H1 (cell line): ENCODE measurements around the gene EPHA8. TPM values are rescaled to one million over a fixed set of nuclear protein-coding genes. Genes with fewer than 3 reads are reported as not detected.

ENCODE experiments used
- CTCF ChIA-PET: fragments of 300-600 bp; sonication (Branson Sonifier 250); formaldehyde crosslinking; loops from one replicate; lab custom pipeline; 2021; ENCODE audit not compliant: partially characterized antibody; lab: Charles Lee
- POLR2A ChIA-PET: fragments of 300-600 bp; sonication (Branson Sonifier 250); formaldehyde crosslinking; loops from one replicate; lab custom pipeline; 2021; ENCODE audit warnings: inconsistent platforms; ENCODE audit not compliant: partially characterized antibody; lab: Charles Lee
- DNase-seq, 2 experiments: peaks; one replicate each; pipeline versions ENCODE4 v3.0.0 to v3.0.0-alpha.2; 2010 to 2022; ENCODE audit warnings: low spot score in 2 of 2, low read depth in 1 of 2, mixed read lengths in 1 of 2
- FAIRE-seq: peaks from 2 replicates; lab custom pipeline; 2011; peaks lifted over from hg19 to GRCh38; lab: Jason Lieb, UNC
- H2AFZ ChIP-seq: 2 replicates; pipeline ENCODE4 v1.8.1; 2012; ENCODE audit warnings: low read length, inconsistent platforms
- H2AK5ac ChIP-seq: 2 replicates; pipeline ENCODE4 v1.6.1; 2013; ENCODE audit warnings: low read depth, low read length
- H2BK120ac ChIP-seq: replicated peaks from 2 replicates; pipeline ENCODE3; 2013; ENCODE audit warnings: low read depth, low read length, inconsistent platforms
- H2BK12ac ChIP-seq: 2 replicates; pipeline ENCODE4 v1.6.1; 2013; ENCODE audit warnings: low read depth, low read length
- H2BK15ac ChIP-seq: 2 replicates; pipeline ENCODE4 v1.6.1; 2013; ENCODE audit warnings: low read length
- H2BK20ac ChIP-seq: 2 replicates; pipeline ENCODE4 v1.6.1; 2013; ENCODE audit warnings: low read length
- H2BK5ac ChIP-seq: 2 replicates; pipeline ENCODE4 v1.6.1; 2013; ENCODE audit warnings: low read depth, low read length
- H3K14ac ChIP-seq: 2 replicates; pipeline ENCODE4 v1.6.1; 2013; ENCODE audit warnings: inconsistent platforms; ENCODE audit not compliant: insufficient read length
- H3K18ac ChIP-seq: 2 replicates; pipeline ENCODE4 v1.6.1; 2013; ENCODE audit warnings: low read length; ENCODE audit errors: extremely low read depth
- H3K23ac ChIP-seq: 2 replicates; pipeline ENCODE4 v1.6.1; 2013; ENCODE audit warnings: inconsistent platforms; ENCODE audit not compliant: insufficient read length
- H3K23me2 ChIP-seq: 2 replicates; pipeline ENCODE4 v1.6.1; 2013; ENCODE audit warnings: low read depth, low read length
- H3K27ac ChIP-seq: 2 replicates; pipeline ENCODE4 v1.6.1; 2011; ENCODE audit warnings: low read depth, low read length, inconsistent platforms
- H3K27me3 ChIP-seq, 4 experiments: replicated peaks in 1 of 4; 1 replicate in 1 of 4; 2 replicates in 3 of 4; pipeline versions ENCODE4 v1.6.1 to v1.8.1; 2011 to 2013; ENCODE audit warnings: low read length in 3 of 4, mild to moderate bottlenecking in 3 of 4, inconsistent platforms in 2 of 4, mixed read lengths in 2 of 4, moderate library complexity in 1 of 4; ENCODE audit not compliant: control insufficient read depth in 3 of 4, insufficient read depth in 3 of 4; ENCODE audit errors: extremely low read depth in 1 of 4
- H3K36me3 ChIP-seq, 4 experiments: 2 replicates each; pipeline versions ENCODE4 v1.6.1 to v1.8.1; 2011 to 2013; ENCODE audit warnings: mild to moderate bottlenecking in 4 of 4, low read length in 3 of 4, moderate library complexity in 2 of 4, control low read depth in 1 of 4, inconsistent platforms in 1 of 4; ENCODE audit not compliant: insufficient read depth in 4 of 4, control insufficient read depth in 2 of 4
- H3K4ac ChIP-seq: replicated peaks from 2 replicates; pipeline ENCODE3; 2013; ENCODE audit warnings: low read length, low read depth, mixed read lengths, inconsistent platforms; ENCODE audit not compliant: insufficient read length
- H3K4me1 ChIP-seq, 4 experiments: replicated peaks in 1 of 4; 1 replicate in 1 of 4; 2 replicates in 3 of 4; pipeline versions ENCODE4 v1.6.1 to v1.8.1; 2011 to 2013; ENCODE audit warnings: low read length in 3 of 4, inconsistent platforms in 2 of 4, mixed read lengths in 1 of 4; ENCODE audit not compliant: insufficient read depth in 4 of 4, control insufficient read depth in 3 of 4
- H3K4me2 ChIP-seq, 2 experiments: 2 replicates each; pipeline versions ENCODE4 v1.6.1 to v1.8.1; 2011 to 2013; ENCODE audit warnings: low read depth in 2 of 2, low read length in 2 of 2, control low read depth in 1 of 2, inconsistent platforms in 1 of 2, mild to moderate bottlenecking in 1 of 2; ENCODE audit not compliant: insufficient read depth in 1 of 2
- H3K4me3 ChIP-seq, 4 experiments: fragments of 200-600, 300-600 bp in 1 of 4; sonication (generic), shearing (Covaris generic), sonication (Bioruptor Twin) in 1 of 4; 2 replicates each; pipeline versions ENCODE4 v1.5.1 to v1.8.1; 2011 to 2016; ENCODE audit warnings: low read length in 4 of 4, low read depth in 3 of 4, control low read depth in 2 of 4, inconsistent platforms in 2 of 4, mild to moderate bottlenecking in 2 of 4, mixed read lengths in 1 of 4, moderate library complexity in 1 of 4; ENCODE audit not compliant: insufficient read depth in 2 of 4; ENCODE audit errors: extremely low read depth in 1 of 4
- H3K56ac ChIP-seq: replicated peaks from 2 replicates; pipeline ENCODE3; 2013; ENCODE audit warnings: low read depth, mild to moderate bottlenecking, mixed read lengths, low read length, inconsistent platforms; ENCODE audit not compliant: insufficient read length
- H3K79me1 ChIP-seq: 2 replicates; pipeline ENCODE4 v1.6.1; 2013; ENCODE audit warnings: low read depth, low read length, control low read depth
- H3K79me2 ChIP-seq, 2 experiments: 2 replicates each; pipeline versions ENCODE4 v1.6.1 to v1.8.1; 2012 to 2013; ENCODE audit warnings: low read length in 2 of 2, mild to moderate bottlenecking in 2 of 2, inconsistent platforms in 1 of 2; ENCODE audit not compliant: insufficient read depth in 2 of 2, control insufficient read depth in 1 of 2
- H3K9ac ChIP-seq, 4 experiments: replicated peaks in 1 of 4; 1 replicate in 1 of 4; 2 replicates in 3 of 4; pipeline versions ENCODE4 v1.6.1 to v1.8.1; 2011 to 2013; ENCODE audit warnings: low read depth in 3 of 4, low read length in 3 of 4, control low read depth in 2 of 4, mild to moderate bottlenecking in 2 of 4, moderate library complexity in 2 of 4, inconsistent platforms in 1 of 4; ENCODE audit errors: extremely low read depth in 1 of 4
- H3K9me3 ChIP-seq, 2 experiments: 2 replicates each; pipeline versions ENCODE4 v1.6.1 to v1.8.1; 2012 to 2013; ENCODE audit warnings: mild to moderate bottlenecking in 2 of 2, moderate library complexity in 2 of 2, control low read depth in 1 of 2, inconsistent platforms in 1 of 2, low read depth in 1 of 2, low read length in 1 of 2, mixed read lengths in 1 of 2; ENCODE audit not compliant: insufficient read depth in 2 of 2
- H4K20me1 ChIP-seq, 2 experiments: replicated peaks in 1 of 2; 2 replicates each; pipeline versions ENCODE3 to v1.8.1; 2011 to 2013; ENCODE audit warnings: inconsistent platforms in 2 of 2, low read length in 2 of 2, mild to moderate bottlenecking in 1 of 2; ENCODE audit not compliant: insufficient read depth in 2 of 2, control insufficient read depth in 1 of 2
- H4K5ac ChIP-seq: 2 replicates; pipeline ENCODE4 v1.6.1; 2013; ENCODE audit warnings: low read length, low read depth, mixed read lengths, inconsistent platforms; ENCODE audit not compliant: insufficient read length
- H4K8ac ChIP-seq: 2 replicates; pipeline ENCODE4 v1.8.0; 2013; ENCODE audit warnings: mild to moderate bottlenecking, moderate library complexity, low read length, inconsistent platforms; ENCODE audit not compliant: insufficient read depth; ENCODE audit errors: extremely low read depth
- H4K91ac ChIP-seq: replicated peaks from 2 replicates; pipeline ENCODE3; 2013; ENCODE audit warnings: low read length, mixed read lengths, inconsistent platforms; ENCODE audit not compliant: insufficient read length
- CHD1 ChIP-seq: IDR thresholded peaks from 2 replicates; pipeline ENCODE4 v1.6.1; 2012; ENCODE audit warnings: low read depth, low read length, improper control_type of control experiment
- E2F6 ChIP-seq: IDR thresholded peaks from 2 replicates; pipeline ENCODE4 v1.6.1; 2012; ENCODE audit warnings: inconsistent platforms
- GABPA ChIP-seq: IDR thresholded peaks from 2 replicates; pipeline ENCODE4 v1.6.1; 2011; ENCODE audit warnings: mild to moderate bottlenecking, low read length, moderate library complexity, borderline replicate concordance; ENCODE audit not compliant: insufficient read depth
- HDAC2 ChIP-seq, 2 experiments: fragments of 300-600 bp in 1 of 2; sonication (generic) in 1 of 2; IDR thresholded peaks; 2 replicates each; pipeline ENCODE4 v1.6.1; 2011 to 2012; ENCODE audit warnings: low read depth in 2 of 2, low read length in 2 of 2, mild to moderate bottlenecking in 2 of 2, moderate library complexity in 2 of 2, borderline replicate concordance in 1 of 2, inconsistent platforms in 1 of 2
- JUND ChIP-seq: IDR thresholded peaks from 2 replicates; pipeline ENCODE4 v1.6.1; 2011; ENCODE audit warnings: mild to moderate bottlenecking, improper control_type of control experiment, low read length
- KDM1A ChIP-seq: fragments of 200-600, 300-600 bp; sonication (generic); IDR thresholded peaks from 2 replicates; pipeline ENCODE4 v1.7.1; 2016; ENCODE audit warnings: mild to moderate bottlenecking, low read length, borderline replicate concordance
- KDM5A ChIP-seq: fragments of 200-600 bp; IDR thresholded peaks from 2 replicates; pipeline ENCODE4 v1.7.1; 2012; ENCODE audit warnings: mild to moderate bottlenecking, low read length, inconsistent platforms, mixed read lengths
- RFX5 ChIP-seq: IDR thresholded peaks from 2 replicates; pipeline ENCODE4 v1.6.1; 2011; ENCODE audit warnings: low read depth, low read length, improper control_type of control experiment, borderline replicate concordance
- RXRA ChIP-seq: IDR thresholded peaks from 2 replicates; pipeline ENCODE4 v1.6.1; 2011; ENCODE audit warnings: low read depth, mild to moderate bottlenecking, low read length, moderate library complexity; ENCODE audit not compliant: insufficient read depth
- SIX5 ChIP-seq: IDR thresholded peaks from 2 replicates; pipeline ENCODE4 v1.6.1; 2011; ENCODE audit warnings: mild to moderate bottlenecking, low read depth, low read length
- SP4 ChIP-seq: IDR thresholded peaks from 2 replicates; pipeline ENCODE4 v1.6.1; 2012; ENCODE audit warnings: low read length, inconsistent platforms
- TAF1 ChIP-seq: IDR thresholded peaks from 2 replicates; pipeline ENCODE4 v1.6.1; 2011; ENCODE audit warnings: mild to moderate bottlenecking, low read depth, low read length
- WGBS, 2 experiments: shearing (Covaris generic) in 1 of 2; methylation state at CpG; one replicate each; pipeline versions ENCODE4 v1.1.6 to v1.1.7; 2013 to 2015; ENCODE audit warnings: low lambda C conversion rate in 2 of 2, mixed read lengths in 2 of 2, inconsistent platforms in 1 of 2, low coverage in 1 of 2, missing lambda C conversion rate in 1 of 2; ENCODE audit not compliant: insufficient replicate concordance in 2 of 2, insufficient coverage in 1 of 2, insufficient read length in 1 of 2; ENCODE audit errors: extremely low coverage in 1 of 2, missing lambda C conversion rate in 1 of 2; 5-methylcytosine and 5-hydroxymethylcytosine counted together
- polyA plus RNA-seq, 7 experiments: library from polyadenylated mRNA; depleted of rRNA in 3 of 7; stranded (reverse) in 5 of 7; unstranded in 2 of 7; fragments of >200 nt in 5 of 7; fragments of 200-250 nt in 2 of 7; gene quantifications; 1 replicate in 5 of 7; 2 replicates in 1 of 7; 4 replicates in 1 of 7; pipeline versions ENCODE4 v1.2.1 to v1.2.3, GENCODE V29; 2011 to 2013; ENCODE audit warnings: missing spikeins in 2 of 7, mixed read lengths in 2 of 7
- total RNA-seq: library from RNA; stranded (reverse); fragmentation: NEBNext Ultra II Directional; extraction: Animal tissue kit (Norgen Biotek cat#: 25700); gene quantifications from 2 replicates; pipeline ENCODE4 v1.2.1, GENCODE V29; 2021

The EPHA8 gene
- total and polyA plus RNA-seq, 2 of the 8 experiments (the other 6 are each of a cell fraction or from before 2014, with no cell fraction given): 4.0 to 8.4 TPM

DNA sequence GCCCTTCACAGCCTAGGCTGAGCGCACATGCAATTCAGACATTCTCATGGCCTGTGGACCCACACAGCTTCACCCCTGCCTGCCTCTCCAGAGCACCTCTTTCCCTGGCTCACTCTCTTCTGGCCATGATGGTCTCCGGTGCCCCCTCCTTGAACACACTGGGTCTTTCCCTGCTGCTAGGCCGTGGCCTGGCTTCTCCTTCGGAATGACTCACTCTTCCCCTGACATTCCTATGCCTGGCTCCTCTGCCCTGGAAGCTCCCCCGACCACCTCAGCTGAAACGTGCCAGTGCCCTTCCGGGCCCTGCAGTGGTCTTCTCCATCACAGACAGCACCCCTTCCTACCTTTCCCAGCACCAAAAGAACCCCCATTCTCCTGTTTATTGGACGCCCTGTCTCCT is 28.3 kb downstream of the EPHA8 start:
- Histone ChIP-seq H4K20me1 (no peaks in the 10 kb centered on the region), H4K5ac (no peak overlapping the region), H3K9me3 (no peaks in the 10 kb centered on the region), H2AK5ac (no peak overlapping the region), H2BK12ac (peak overlapping the region; percentile 27; the same call in 1 of the 2 replicates), H2BK120ac (no peak overlapping the region)
- 78% methylated on average over 8 of the region's 8 CpGs; no CpG with 5 or more reads in 1 of the 2 experiments for WGBS, 2 experiments
- FAIRE-seq: no peak
- TF ChIP-seq KDM5A (no peak), HDAC2 (IDR thresholded peaks at IDR 0.05; ENCODE audit: borderline replicate concordance in 1 of 2, low read depth in 2 of 2, low read length in 2 of 2) (no peak), GABPA (no peak), JUND (no peak), KDM1A (no peak), RFX5 (no peak), CHD1 (no peak), E2F6 (no peak), RXRA (no peak), TAF1 (no peak), SP4 (no peak), SIX5 (no peak)
- TF ChIP-seq, all 59 proteins: peak for 0
- no peak for DNase-seq
- Histone ChIP-seq H3K4me2 (peak overlapping the region in 1 of 2 experiments; percentile 13; a peak in 1 of 4 replicates), H3K23ac (no peak overlapping the region), H3K36me3 (no peaks in the 10 kb centered on the region), H2BK15ac (no peak overlapping the region), H3K4me1 (peaks cover 0 to 10% (median 2%) of the 10 kb centered on the region in 4 experiments; a peak in 3 of 7 replicates), H3K27me3 (no peaks in the 10 kb centered on the region), H2BK5ac (0 out of 2 replicates have a peak overlapping the region, but pooled peaks have one; percentile 44), H3K79me1 (no peaks in the 10 kb centered on the region), H3K9ac (no peak overlapping the region), H3K23me2 (peaks cover 3% of the 10 kb centered on the region; the same call in 1 of the 2 replicates), H3K4ac (no peak overlapping the region), H2BK20ac (no peak overlapping the region), H3K79me2 (no peaks in the 10 kb centered on the region), H4K91ac (no peak overlapping the region), H3K14ac (no peak overlapping the region), H3K4me3 (no peak overlapping the region), H3K18ac (no peak overlapping the region), H3K56ac (no peak overlapping the region), H4K8ac (no peak overlapping the region), H3K27ac (no peak overlapping the region), H2AFZ (no peak overlapping the region)
- CTCF ChIA-PET: interaction anchor here (0.7 to 1.5 kb wide), 9 partner anchors 12 to 157 kb away, joined by 3 to 6 read pairs (median 3); no protein-coding TSS in a partner anchor
- POLR2A ChIA-PET: interaction anchor here (0.8 to 1.4 kb wide), 2 partner anchors 19 to 63 kb away, joined by 3 read pairs; no protein-coding TSS in a partner anchor
